Inferior parietal cortex (tissue), 1 donor: ENCODE results near the gene CELSR1.
"Not testable (repeated sequence)": the region's sequence is repeated elsewhere in the genome, so short reads cannot be mapped to it uniquely, and the experiment has no call there.

Experiments
- DNase-seq: peaks from one replicate; pipeline ENCODE4 v3.0.0-alpha.2; 2016; ENCODE audit errors: extremely low spot score

Gene CELSR1

DNA sequence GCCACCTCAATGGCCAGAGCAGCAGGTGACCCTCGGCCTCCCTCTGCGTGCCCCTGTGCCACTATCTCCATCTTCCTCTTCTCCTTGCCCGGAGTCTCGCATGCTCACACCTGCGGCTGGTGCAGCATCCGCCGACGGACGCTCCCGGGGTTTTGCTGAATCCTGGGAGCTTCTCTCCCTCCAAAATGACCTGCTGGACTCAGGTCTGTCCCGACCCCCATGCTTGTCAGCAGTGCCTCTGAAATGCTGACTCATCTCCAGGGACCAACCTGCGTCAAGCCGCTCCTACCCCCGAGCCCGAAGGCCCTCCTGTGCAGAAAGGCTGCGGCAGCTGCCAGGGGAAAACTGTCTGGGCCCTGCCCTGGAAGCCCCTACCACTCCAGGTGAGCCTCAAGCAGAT lies 58.4 kb downstream of the CELSR1 start:
- no peak for DNase-seq

DNA sequence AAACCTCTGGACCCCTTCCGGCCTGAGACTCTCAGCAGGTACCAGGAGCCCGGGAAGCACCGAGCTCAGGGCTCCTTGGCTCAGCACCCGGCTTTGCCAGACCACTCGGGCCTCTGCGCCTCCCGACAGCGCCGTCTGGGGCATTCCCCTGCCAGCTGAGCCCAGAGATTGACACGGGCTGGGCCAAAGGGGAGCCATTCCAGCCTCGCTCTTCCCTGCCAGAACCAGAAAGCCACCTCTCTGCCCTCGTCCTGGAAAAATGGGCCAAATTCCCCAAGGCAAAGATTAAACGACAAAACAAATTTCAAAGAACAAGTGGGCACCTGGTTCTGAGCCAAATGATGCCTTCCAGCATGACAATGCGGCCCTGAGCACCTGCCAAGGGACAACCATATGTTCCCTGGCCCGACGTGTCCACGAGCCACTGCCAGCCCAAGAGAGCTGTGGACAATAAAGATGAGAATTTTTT lies 59.3 kb downstream of the CELSR1 start:
- no peak for DNase-seq

DNA sequence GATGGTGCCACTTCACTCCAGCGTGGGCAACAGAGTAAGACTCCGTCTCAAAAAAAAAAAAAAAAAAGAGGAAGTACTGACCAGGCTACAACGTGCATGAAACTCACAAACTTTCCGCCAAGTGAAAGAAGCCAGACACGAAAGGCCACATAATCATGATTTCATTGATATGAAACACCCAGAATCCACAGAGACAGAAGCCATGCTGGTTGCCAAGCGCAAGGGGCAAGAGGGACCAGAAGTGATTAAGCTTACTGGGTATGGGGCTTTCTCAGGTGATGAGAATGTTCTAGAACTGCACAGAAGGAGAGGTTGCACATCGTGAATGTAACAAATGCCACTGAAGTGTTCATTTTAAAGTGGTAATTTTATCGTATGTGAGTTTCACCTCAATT lies 60.9 kb downstream of the CELSR1 start:
- no peak for DNase-seq

DNA sequence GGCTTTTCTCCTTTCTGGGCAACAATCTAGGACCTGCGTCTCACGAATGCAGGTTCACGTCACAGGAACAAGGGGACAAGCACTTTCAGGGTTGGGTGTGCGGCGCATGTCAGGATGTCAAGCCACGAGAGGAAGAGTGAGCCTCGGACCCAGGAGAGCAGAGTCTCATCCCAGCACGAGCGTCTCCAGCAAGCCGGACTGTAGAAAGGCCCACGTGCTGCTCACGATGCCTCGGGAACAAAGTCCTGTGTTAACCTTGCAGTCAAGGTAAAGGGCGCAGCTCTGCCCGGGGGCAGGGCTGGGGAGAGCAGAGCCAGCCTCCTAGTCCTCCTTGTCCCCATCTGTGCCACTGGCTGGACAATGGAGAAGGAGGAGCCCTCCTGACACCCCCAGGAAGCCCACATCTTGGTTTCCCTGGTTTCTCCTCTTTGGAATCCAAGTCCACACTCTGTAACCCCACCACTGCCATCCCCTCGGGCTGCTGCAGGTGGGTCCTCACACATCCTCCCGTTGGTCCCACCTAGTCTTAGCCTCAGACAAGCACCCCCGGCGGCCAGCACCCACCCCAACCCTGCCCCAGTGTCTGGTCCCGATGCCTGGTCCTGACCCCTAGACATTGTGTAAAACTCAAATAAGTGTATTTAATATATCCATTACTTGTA lies 63.4 kb downstream of the CELSR1 start:
- DNase-seq: no peak

DNA sequence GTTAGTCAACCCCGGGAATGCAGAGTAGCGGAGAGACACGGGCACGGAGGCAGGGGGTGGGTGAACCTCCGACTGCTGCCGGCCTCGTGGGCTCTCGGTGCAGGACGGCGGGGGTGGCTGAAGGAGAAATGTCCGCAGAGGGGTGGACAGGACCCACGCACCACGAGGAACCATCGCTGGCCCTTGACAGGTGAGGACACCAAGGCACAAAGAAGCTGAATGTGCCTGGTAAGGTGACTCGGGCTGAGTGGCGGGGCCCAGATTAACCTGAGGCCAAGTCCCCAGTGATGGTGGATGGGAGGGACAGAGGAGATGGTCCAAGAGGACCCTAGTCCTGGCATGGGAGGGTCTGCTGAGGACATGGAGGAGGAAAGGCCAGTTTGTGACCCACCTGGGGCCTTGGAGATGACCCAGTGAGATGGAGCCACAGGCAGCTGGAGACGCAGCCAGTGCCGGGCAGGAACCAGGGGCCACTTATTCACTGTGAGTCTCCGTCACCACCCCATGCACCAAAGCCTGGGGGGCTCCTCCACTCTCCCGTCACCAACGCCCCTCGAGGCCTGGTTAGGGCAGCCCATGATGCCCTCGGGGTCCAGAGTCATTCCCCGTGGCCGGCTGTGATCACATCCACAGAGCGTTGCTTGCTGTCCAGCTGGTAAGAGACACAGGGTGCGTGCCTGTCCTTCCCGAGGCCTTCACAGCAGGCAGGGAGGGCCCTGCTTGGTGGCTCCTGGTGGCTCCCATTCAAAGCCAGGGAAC lies 64.2 kb downstream of the CELSR1 start:
- no peak for DNase-seq

DNA sequence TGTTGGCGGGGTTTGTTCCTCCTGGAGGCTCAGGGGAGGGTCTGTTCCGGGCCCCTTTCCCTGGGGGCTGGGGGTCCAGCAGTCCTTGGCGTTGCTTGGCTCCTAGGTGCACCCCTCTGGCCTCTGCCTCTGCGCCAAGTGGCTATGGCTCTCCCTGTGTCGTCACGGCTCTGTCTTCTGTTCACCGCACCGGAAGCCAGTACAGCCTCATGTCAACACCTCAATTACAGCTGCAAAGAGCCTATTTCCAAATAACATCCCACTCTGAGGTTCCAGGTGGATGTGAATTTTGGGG lies 64.8 kb downstream of the CELSR1 start:
- DNase-seq: no peak

DNA sequence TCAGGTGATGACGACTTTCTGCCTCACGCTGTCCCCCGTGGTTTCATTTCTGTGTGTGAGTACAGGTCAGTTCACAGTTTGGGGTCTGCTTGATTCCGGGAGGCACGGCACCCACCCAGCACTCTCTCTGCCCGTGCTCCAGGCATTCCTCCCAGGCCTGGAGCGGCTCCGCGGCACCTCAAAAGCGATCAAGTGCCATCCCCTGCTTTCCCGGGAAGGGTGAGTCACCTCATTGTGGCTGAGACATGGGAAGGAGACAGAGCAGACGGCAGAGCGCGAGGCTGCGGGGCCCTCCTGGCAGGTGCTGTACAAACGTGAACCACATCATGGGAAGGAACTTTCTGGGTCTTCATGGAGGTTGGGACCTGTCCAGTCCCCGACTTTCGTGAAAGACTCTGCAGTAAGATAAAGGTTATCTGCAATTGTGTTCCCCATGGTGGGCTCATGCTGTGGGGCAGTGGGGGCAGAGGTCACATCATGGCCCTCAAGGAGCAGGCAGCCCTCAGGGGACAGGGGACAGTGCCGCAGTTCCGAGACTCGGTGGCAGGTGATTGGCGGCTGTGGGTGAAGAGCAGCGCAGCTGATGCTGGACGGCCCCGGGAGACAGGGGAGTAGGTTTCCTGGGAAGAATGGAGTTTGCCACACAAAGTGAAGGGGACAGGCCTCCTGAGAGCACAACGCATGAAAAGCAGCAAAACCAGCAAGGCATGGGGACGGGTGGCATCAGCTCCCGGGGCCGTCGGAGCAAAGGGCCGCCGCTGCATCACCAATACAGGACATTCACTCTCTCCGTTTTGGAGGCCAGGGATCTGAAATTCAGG lies 65.3 kb downstream of the CELSR1 start:
- DNase-seq: no peak

DNA sequence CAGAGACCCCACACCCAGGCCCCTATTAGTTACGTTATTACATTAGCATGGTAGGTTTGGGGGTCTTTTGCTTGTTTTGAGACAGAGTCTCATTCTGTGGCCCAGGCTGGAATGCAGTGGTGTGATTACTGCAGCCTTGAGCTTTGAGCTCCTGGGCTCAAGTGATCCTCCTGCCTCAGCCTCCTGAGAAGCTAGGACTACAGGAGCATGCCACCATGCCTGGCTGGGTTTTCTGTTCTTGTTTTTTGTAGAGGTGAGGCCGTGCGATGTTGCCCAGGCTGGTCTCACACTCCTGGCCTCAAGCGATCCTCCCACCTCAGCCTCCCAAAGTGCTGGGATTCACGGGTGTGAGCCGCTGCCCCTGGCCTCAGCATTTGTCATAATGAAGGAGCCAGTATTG lies 66.1 kb downstream of the CELSR1 start:
- DNase-seq: not testable (repeated sequence)

DNA sequence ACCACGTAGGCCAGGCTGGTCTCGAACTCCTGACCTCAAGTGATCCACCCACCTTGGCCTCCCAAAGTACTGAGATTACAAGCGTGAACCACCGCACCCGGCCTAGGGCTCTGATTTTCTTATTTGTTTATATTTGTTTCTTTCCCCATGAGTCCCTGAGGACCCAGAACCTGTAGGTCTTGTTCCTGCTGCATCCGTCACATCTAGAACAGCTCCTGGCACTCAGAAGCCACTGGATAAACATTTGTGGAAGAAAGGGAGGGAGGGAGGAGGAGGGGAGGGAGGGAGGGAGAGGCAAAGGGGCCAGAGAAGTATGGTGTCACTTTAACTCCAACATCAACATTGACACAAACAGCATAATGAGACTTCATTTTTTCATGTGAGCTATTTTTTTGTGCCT lies 67.7 kb downstream of the CELSR1 start:
- no peak for DNase-seq

DNA sequence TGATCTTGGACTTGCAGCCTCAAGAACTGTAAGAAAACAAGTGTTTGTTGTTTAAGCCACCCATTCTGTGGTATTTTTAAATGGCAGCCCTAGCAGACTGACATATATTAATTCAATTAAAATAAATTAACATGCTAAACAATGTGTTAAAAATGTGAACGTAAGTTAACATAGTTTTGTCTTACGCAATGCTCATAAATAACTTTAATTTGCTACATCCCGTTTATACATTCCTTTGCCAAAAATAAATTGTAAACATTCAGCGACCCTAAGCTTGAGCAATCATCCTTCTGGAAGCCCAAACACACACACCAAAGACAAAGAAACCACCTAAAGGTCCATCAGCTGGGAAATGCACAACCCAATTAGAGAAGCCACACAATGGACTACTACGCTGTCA lies 70.4 kb downstream of the CELSR1 start:
- no peak for DNase-seq

DNA sequence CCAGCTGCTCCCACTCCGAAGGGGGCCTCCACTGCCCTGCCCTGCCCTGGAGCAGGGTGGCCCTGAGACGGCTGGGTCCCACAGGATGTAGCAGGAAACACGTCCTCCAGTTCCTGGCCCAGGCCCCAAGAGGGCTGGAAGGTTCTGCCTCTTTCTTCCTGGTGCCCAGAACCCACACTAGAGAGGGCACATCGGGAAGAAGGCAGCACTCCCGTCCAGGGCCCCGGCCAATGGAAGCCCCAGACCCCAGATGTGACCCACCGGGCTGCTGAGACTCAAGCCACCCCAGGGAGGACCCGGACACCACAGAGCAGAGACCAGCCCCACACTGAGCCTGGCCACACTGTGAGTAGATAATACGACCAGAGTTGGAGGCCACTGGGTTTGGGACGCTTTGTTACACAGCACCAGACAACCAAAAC lies 71.2 kb downstream of the CELSR1 start:
- DNase-seq: no peak

DNA sequence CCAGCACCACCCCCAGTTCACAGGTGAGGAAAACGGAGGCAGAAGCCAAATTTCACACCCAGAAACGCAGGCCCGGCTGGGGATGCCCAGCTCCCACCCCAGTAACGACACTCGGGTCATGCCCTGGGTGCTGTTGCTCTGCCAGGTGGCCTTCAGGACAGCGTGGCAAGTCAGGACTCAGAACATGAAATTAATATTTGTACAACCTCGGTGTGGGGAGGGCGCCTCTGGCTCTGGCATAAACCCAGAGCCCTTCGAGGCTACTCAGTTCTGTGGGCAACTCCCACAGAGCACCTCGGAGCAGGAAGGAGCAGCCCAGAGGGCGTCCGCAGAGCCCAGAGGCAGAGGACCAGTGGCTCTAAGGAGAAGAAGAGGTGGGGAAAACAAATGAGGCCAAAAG lies 71.6 kb downstream of the CELSR1 start:
- no peak for DNase-seq

DNA sequence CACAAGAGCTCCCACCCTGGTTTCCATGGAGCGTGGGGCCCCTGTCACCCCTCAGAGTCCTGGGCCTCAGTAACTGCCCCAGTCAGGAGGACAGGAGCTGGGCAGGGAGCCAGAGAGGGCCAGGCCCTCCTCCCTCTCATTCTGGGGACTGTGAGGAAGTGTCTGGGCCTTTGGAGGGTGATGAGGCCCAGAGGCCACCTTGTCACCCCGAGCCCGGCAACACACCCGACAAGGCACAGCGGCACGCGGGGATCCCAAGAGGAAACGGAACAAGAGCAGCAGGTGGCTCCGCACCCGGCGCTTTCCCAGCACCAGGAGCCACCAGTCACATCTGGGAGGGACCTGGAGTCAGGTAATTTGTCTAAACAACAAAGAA lies 72.1 kb downstream of the CELSR1 start:
- no peak for DNase-seq

DNA sequence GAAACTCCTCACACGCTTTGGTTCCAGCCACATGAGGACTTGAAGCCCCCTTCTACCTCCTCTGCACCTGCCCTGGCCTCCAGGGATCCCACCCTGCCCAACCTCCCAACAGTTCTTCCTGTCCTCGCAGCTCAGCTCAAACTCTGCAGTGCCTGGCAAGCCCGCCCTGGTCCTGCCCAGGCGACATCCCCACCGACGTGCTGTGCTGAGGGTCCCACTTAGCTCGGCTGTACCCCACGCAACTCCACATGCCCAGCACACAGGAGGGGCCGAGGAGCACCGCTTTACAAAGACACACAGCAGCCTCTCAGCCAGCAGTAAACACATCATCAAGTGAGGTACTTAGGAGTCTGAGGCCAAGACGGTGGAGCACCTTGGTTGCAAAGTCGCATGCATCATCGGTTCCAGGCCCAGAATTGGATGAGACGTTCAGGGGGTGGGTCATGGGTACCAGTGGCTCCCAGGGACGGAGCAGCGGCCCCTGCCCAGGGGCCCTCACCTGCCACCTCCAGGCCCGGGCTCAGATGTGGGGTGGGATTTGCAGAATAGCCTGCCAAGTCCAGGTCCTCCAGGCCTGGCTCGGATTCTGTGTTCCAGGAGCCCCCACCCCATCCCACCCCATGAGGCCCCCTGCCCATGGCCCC lies 72.6 kb downstream of the CELSR1 start:
- DNase-seq: no peak

DNA sequence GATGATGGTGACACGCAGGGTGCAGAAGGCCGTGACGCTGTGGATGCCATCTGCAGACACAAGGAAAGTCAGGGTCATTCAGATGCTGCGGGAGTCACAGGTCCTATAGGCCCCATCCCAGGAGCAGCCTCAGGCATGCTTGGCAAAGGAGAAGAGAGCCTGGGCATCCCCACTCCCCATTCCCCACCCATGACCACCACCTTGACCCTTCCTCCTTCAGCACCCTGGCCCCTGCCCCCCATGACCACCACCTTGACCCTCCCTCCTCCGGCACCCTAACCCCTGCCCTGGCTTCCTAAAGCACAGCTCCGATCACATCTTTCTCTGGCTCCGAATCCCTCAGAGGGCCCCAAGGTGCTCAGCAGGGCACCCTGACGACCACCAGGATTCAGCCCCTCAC lies 73.1 kb downstream of the CELSR1 start:
- DNase-seq: no peak

DNA sequence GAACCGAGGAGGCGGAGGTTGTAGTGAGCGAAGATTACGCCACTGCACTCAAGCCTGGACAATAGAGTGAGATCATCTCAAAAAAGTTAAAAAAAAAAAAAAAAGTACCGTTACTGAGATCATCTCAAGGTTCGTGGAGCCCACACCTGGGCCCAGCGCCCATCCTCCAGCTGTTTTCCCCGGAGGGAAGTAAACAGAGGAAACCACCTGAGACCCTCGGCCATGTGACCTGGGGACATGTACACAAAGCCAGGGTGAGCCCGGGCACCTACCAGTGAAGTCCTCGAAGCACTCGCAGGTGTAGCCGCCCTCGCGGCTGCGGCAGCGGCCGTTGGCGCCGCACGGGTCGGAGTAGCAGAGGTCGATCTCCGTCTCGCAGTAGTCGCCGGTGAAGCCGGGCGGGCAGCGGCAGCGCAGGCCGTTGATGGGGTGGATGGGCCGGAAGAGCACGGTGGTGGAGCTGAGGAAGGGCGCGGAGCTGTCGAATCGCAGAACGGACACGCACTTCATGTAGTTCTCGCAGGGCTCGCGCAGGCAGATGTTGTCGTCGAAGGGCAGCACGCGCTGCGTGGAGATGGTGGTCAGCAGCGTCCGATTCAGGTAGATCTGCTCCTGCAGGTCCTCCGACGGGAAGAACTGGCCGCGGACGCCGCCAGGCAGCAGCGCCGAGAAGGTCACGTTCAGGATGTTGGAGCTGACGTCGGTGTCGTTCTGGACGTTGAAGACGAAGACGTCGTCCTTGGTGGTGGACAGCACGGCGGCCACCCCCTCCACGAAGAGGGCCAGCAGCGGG lies 73.8 kb downstream of the CELSR1 start:
- DNase-seq: no peak

DNA sequence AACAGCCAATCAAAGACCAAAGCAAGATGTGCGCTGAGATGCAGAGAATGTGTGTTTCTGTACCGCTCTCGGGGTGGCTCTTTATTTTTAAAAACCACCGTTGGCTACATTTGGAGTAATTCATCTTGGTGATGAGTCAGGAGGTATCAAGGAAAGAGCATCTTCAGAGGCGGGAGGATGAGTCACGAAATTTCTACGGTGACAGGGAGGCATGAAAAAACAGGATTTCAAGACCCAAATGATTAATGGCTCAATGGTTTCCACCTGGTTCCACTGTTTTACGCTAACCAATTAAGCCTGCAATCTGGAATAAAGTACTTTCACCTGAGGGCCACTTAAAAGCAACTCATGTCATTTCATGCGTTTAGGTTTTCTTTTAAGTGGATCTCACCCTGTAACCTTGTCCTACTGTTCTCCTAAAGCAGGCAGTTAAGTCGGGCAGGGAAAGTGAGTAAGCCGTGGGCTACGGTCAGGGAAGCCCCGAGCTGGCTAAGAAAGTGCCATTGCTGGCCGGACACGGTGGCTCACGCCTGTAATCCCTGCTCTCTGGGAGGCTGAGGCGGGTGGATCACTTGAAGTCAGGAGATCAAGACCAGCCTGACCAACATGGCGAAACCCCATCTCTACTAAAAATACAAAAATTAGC lies 74.6 kb downstream of the CELSR1 start:
- peak; percentile 30 for DNase-seq

DNA sequence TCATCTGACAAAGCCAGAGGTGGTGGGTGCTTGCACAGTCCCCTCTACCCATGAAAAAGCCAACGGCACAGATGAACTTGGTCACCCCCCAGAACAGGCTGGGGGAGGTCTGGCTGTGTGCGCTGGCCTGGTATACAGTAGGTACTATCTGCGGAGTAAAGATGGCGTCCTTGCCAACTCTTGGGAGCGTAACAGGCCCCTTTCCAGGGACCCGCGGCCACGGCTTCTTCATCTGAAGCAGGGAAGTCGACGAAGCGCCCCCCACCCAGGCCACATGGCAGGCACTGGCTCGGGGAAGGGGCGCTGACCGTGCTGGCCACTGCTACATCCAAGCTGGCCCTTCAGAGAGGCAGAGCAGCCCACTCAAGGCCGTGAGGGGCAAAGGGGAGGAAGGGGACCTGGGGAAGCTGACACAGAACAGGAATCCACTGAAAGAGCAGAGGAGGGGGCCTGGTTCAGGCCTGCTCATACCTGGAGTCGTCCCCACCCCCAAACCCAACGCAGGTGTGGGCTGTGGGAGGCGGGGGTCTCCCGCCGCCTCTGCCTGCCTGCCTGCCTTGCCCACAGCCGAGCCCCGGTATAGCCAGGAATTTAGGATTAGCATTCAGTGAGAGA lies 75.7 kb downstream of the CELSR1 start:
- DNase-seq: no peak

DNA sequence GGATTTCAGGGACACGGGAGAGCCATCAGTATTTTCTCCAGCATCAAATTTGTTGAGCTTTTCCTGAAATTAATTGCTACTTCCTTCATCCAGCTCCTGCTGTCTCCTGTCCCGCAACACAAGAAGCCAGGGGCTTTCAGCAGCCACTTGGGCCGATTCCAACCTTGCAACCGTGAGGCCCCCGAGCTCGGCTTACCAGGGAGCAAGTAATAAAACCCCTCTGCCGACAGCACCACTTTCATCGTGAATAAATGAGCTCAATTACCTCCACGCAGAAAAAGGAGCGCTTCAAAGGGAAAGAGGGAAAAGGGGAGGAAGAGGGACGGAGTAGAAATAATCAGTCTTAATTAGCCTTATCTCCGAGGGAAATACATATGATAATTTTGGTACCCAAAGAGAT lies 76.6 kb downstream of the CELSR1 start:
- DNase-seq: no peak

DNA sequence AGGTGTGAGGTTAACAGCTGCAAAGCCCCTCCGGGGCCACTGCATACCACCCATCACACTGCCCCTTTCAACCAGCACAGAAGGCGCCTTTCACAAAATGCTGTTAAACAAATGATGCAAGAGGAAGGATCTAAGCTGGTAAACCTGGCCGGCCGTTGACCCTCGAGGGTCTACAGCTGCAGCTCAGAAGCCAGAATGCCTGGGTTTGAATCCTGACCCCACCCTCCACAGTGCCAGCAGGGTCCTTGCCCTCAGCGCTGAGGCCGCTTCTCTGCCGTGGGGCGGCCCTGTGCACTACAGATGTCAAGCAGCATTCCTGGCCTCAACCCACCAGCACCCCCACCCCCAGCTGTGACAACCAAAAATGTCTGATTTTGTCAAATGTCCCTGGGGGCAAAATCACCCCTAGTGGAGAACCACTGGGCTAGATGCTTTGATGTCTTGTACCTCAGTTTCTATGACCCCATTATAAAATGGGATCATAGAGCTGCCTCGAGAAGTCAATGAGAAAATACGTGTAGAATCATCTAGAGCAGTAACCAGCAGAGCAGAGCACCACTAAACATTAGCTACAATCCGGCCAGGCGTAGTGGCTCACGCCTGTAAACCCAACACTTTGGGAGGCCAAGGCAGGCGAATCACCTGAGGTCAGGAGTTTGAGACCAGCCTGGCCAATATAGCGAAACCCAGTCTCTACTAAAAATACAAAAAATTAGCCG lies 77.9 kb downstream of the CELSR1 start:
- no peak for DNase-seq
